Epithelial cell of esophagus (primary cell): ENCODE measurements around the gene UBR7.
"Not testable (repeated sequence)": the region's sequence is repeated elsewhere in the genome, so short reads cannot be mapped to it uniquely, and the experiment has no call there.

Experiments used
- DNase-seq: peaks from one replicate; pipeline ENCODE4 v3.0.0; 2010; ENCODE audit warnings: low read depth
- H3K4me3 ChIP-seq: 2 replicates; pipeline ENCODE4 v1.5.1; 2011; ENCODE audit warnings: mild to moderate bottlenecking, low read length, control low read depth
- CTCF ChIP-seq: IDR thresholded peaks from 2 replicates; pipeline ENCODE4 v1.5.1; 2011; ENCODE audit warnings: low read depth, mild to moderate bottlenecking, low read length, control low read depth, inconsistent platforms; ENCODE audit not compliant: insufficient read depth; ENCODE audit errors: missing control alignments

The UBR7 gene

GRCh38 chr14:93171376-93171775, 35.7 kb upstream of the UBR7 start:
- H3K4me3 ChIP-seq = no peak overlapping the region
- no peak for TF ChIP-seq CTCF
- no peak for DNase-seq

- peak; percentile 52 for DNase-seq
- H3K4me3 ChIP-seq = no peak overlapping the region
- TF ChIP-seq CTCF = no peak
Observed at GRCh38 chr14:93173943-93174395, 33.1 kb upstream of the UBR7 start.

GRCh38 chr14:93174731-93175130, 32.3 kb upstream of the UBR7 start:
- not testable (repeated sequence) for H3K4me3 ChIP-seq
- peak; percentile 58 for DNase-seq

GRCh38 chr14:93175492-93175891, 31.6 kb upstream of the UBR7 start:
- DNase-seq = no peak
- H3K4me3 ChIP-seq = no peak overlapping the region
- TF ChIP-seq CTCF = no peak

- peak overlapping the region; percentile 90 for H3K4me3 ChIP-seq
- DNase-seq = no peak
- TF ChIP-seq CTCF = no peak
Observed at GRCh38 chr14:93183596-93184317, 23.3 kb upstream of the UBR7 start.

- no peak for TF ChIP-seq CTCF
- peak; percentile 90 for DNase-seq
- H3K4me3 ChIP-seq = peak within 1 kb of the TSS; percentile 90
Observed at GRCh38 chr14:93184391-93185348, 22.4 kb upstream of the UBR7 start, which contains the start of the genes LYSET and MOAP1. Gene LYSET (plus strand): TSS chr14:93185317. CDS start chr14:93185406, 89 bp downstream. Gene MOAP1 (minus strand): TSS chr14:93184897. CDS start chr14:93184242, 655 bp downstream.

GRCh38 chr14:93185349-93185720, 21.7 kb upstream of the UBR7 start:
- no peak for DNase-seq
- H3K4me3 ChIP-seq = peak overlapping the region; percentile 90
- no peak for TF ChIP-seq CTCF
